ENCODE measurements around the gene TJP1.

- no peak for TF ChIP-seq CTCF (IDR thresholded peaks at IDR 0.05)
- no peak for TF ChIP-seq EP300 (IDR thresholded peaks at IDR 0.05)
- no peak for TF ChIP-seq POLR2A (IDR thresholded peaks at IDR 0.05)
- TF ChIP-seq POLR2AphosphoS5 (IDR thresholded peaks at IDR 0.05): no peak
Measured at GRCh38 chr15:29692527-29692926, 129.7 kb downstream of the TJP1 start.

All from upper lobe of left lung (tissue), 4 donors.